BLaER1 (cell line): Measurements from ENCODE around the gene SLIT2.

ENCODE experiments used
- H3K27ac ChIP-seq: shearing (Covaris generic); formaldehyde crosslinking; 2 replicates; pipeline ENCODE4 v1.8.1; 2022
- H3K27me3 ChIP-seq: shearing (Covaris generic); formaldehyde crosslinking; 2 replicates; pipeline ENCODE4 v1.8.1; 2022
- H3K36me3 ChIP-seq: shearing (Covaris generic); formaldehyde crosslinking; 2 replicates; pipeline ENCODE4 v1.8.1; 2022
- H3K4me1 ChIP-seq: shearing (Covaris generic); formaldehyde crosslinking; 2 replicates; pipeline ENCODE4 v1.8.1; 2022
- H3K4me2 ChIP-seq: shearing (Covaris generic); formaldehyde crosslinking; 2 replicates; pipeline ENCODE4 v1.8.1; 2022
- H3K4me3 ChIP-seq: shearing (Covaris generic); formaldehyde crosslinking; 2 replicates; pipeline ENCODE4 v1.8.1; 2022
- H3K9ac ChIP-seq: shearing (Covaris generic); formaldehyde crosslinking; 2 replicates; pipeline ENCODE4 v1.8.1; 2022
- H3K9me3 ChIP-seq: shearing (Covaris generic); formaldehyde crosslinking; 2 replicates; pipeline ENCODE4 v1.8.1; 2022
- H4K20me1 ChIP-seq: shearing (Covaris generic); formaldehyde crosslinking; 2 replicates; pipeline ENCODE4 v1.8.1; 2022
- Cebpa-rat ChIP-seq: shearing (Covaris generic); IDR thresholded peaks from 2 replicates; pipeline ENCODE4 v1.8.1; 2022

Gene SLIT2

GRCh38 chr4:20252656-20253282, 1.1 kb downstream of the SLIT2 start:
- Histone ChIP-seq H3K4me2 (peak overlapping the region; percentile 95), H4K20me1 (no peaks in the 10 kb centered on the region; the same call in 1 of the 2 replicates), H3K27me3 (peaks cover 58% of the 10 kb centered on the region), H3K36me3 (no peaks in the 10 kb centered on the region), H3K9me3 (peaks cover 13% of the 10 kb centered on the region), H3K4me1 (peaks cover 31% of the 10 kb centered on the region), H3K4me3 (peak overlapping the region; percentile 68), H3K27ac (no peak overlapping the region), H3K9ac (peak overlapping the region; percentile 45)
- TF ChIP-seq Cebpa-rat: no peak

GRCh38 chr4:20253283-20253734, 1.6 kb downstream of the SLIT2 start:
- Histone ChIP-seq H3K4me1 (peaks cover 31% of the 10 kb centered on the region), H3K27ac (no peak overlapping the region), H3K36me3 (no peaks in the 10 kb centered on the region), H3K9ac (no peak overlapping the region), H3K27me3 (peaks cover 58% of the 10 kb centered on the region), H3K4me2 (peak overlapping the region; percentile 95), H4K20me1 (no peaks in the 10 kb centered on the region; the same call in 1 of the 2 replicates), H3K4me3 (peak overlapping the region; percentile 68), H3K9me3 (peaks cover 13% of the 10 kb centered on the region)
- no peak for TF ChIP-seq Cebpa-rat

GRCh38 chr4:20253735-20254409, 2.2 kb downstream of the SLIT2 start:
- H3K36me3 ChIP-seq: no peaks in the 10 kb centered on the region
- H3K4me2 ChIP-seq: peak overlapping the region; percentile 95
- no peaks in the 10 kb centered on the region; the same call in 1 of the 2 replicates for H4K20me1 ChIP-seq
- peaks cover 13% of the 10 kb centered on the region for H3K9me3 ChIP-seq
- H3K27ac ChIP-seq: no peak overlapping the region
- H3K27me3 ChIP-seq: peaks cover 58% of the 10 kb centered on the region
- H3K4me1 ChIP-seq: peaks cover 31% of the 10 kb centered on the region
- peak overlapping the region; percentile 68 for H3K4me3 ChIP-seq
- TF ChIP-seq Cebpa-rat: no peak
- H3K9ac ChIP-seq: no peak overlapping the region

- Histone ChIP-seq H3K27me3 (peaks cover 58% of the 10 kb centered on the region), H3K4me3 (peak overlapping the region; percentile 68), H4K20me1 (no peaks in the 10 kb centered on the region; the same call in 1 of the 2 replicates), H3K4me1 (peaks cover 31% of the 10 kb centered on the region), H3K4me2 (peak overlapping the region; percentile 95), H3K9me3 (peaks cover 13% of the 10 kb centered on the region), H3K36me3 (no peaks in the 10 kb centered on the region), H3K9ac (peak overlapping the region; percentile 39; the same call in 1 of the 2 replicates), H3K27ac (no peak overlapping the region)
- TF ChIP-seq Cebpa-rat: no peak
Measured at GRCh38 chr4:20254511-20255250, 3.0 kb downstream of the SLIT2 start.

- TF ChIP-seq Cebpa-rat: no peak
- H3K27ac ChIP-seq: no peak overlapping the region
- H4K20me1 ChIP-seq: no peaks in the 10 kb centered on the region; the same call in 1 of the 2 replicates
- 0 out of 2 replicates have a peak overlapping the region, but pooled peaks have one; percentile 39 for H3K9ac ChIP-seq
- H3K9me3 ChIP-seq: peaks cover 13% of the 10 kb centered on the region
- H3K4me3 ChIP-seq: peak overlapping the region; percentile 68
- peaks cover 31% of the 10 kb centered on the region for H3K4me1 ChIP-seq
- peaks cover 58% of the 10 kb centered on the region for H3K27me3 ChIP-seq
- peak overlapping the region; percentile 95 for H3K4me2 ChIP-seq
- no peaks in the 10 kb centered on the region for H3K36me3 ChIP-seq
Measured at GRCh38 chr4:20255251-20255586, 3.5 kb downstream of the SLIT2 start.

GRCh38 chr4:20255823-20256222, 4.1 kb downstream of the SLIT2 start:
- H3K4me1 ChIP-seq: peaks cover 31% of the 10 kb centered on the region
- H3K4me2 ChIP-seq: no peak overlapping the region
- no peaks in the 10 kb centered on the region; the same call in 1 of the 2 replicates for H4K20me1 ChIP-seq
- H3K9ac ChIP-seq: no peak overlapping the region
- H3K27ac ChIP-seq: no peak overlapping the region
- peaks cover 13% of the 10 kb centered on the region for H3K9me3 ChIP-seq
- H3K36me3 ChIP-seq: no peaks in the 10 kb centered on the region
- no peak overlapping the region for H3K4me3 ChIP-seq
- peaks cover 53% of the 10 kb centered on the region for H3K27me3 ChIP-seq
- no peak for TF ChIP-seq Cebpa-rat

GRCh38 chr4:20256381-20256881, 4.7 kb downstream of the SLIT2 start:
- Histone ChIP-seq H3K4me1 (peaks cover 31% of the 10 kb centered on the region), H3K27me3 (peaks cover 47% of the 10 kb centered on the region), H3K36me3 (no peaks in the 10 kb centered on the region), H3K4me2 (no peak overlapping the region), H3K9me3 (peaks cover 13% of the 10 kb centered on the region), H3K9ac (no peak overlapping the region), H3K4me3 (no peak overlapping the region), H3K27ac (no peak overlapping the region), H4K20me1 (no peaks in the 10 kb centered on the region; the same call in 1 of the 2 replicates)
- no peak for TF ChIP-seq Cebpa-rat

GRCh38 chr4:20259707-20260106, 8.0 kb downstream of the SLIT2 start:
- H3K36me3 ChIP-seq: no peaks in the 10 kb centered on the region
- peaks cover 16% of the 10 kb centered on the region for H3K27me3 ChIP-seq
- H3K4me3 ChIP-seq: no peak overlapping the region
- no peak for TF ChIP-seq Cebpa-rat
- H4K20me1 ChIP-seq: no peaks in the 10 kb centered on the region
- H3K4me1 ChIP-seq: peaks cover 7% of the 10 kb centered on the region
- no peak overlapping the region for H3K27ac ChIP-seq
- no peak overlapping the region for H3K9ac ChIP-seq
- no peaks in the 10 kb centered on the region for H3K9me3 ChIP-seq
- H3K4me2 ChIP-seq: no peak overlapping the region

- no peak overlapping the region for H3K4me3 ChIP-seq
- H3K27me3 ChIP-seq: peaks cover 5% of the 10 kb centered on the region
- H3K9ac ChIP-seq: no peak overlapping the region
- TF ChIP-seq Cebpa-rat: no peak
- no peaks in the 10 kb centered on the region for H3K9me3 ChIP-seq
- no peak overlapping the region for H3K27ac ChIP-seq
- no peaks in the 10 kb centered on the region; the same call in 1 of the 2 replicates for H3K4me1 ChIP-seq
- no peak overlapping the region for H3K4me2 ChIP-seq
- no peaks in the 10 kb centered on the region for H4K20me1 ChIP-seq
- no peaks in the 10 kb centered on the region for H3K36me3 ChIP-seq
Measured at GRCh38 chr4:20260821-20261220, 9.1 kb downstream of the SLIT2 start.
